ENCODE measurements around the gene POLR3K. TPM values are rescaled to one million over a fixed set of nuclear protein-coding genes. Genes with fewer than 3 reads are reported as not detected.

Gene POLR3K
- total RNA-seq, 1 experiment from 2014 or later = 53.6 TPM

DNA sequence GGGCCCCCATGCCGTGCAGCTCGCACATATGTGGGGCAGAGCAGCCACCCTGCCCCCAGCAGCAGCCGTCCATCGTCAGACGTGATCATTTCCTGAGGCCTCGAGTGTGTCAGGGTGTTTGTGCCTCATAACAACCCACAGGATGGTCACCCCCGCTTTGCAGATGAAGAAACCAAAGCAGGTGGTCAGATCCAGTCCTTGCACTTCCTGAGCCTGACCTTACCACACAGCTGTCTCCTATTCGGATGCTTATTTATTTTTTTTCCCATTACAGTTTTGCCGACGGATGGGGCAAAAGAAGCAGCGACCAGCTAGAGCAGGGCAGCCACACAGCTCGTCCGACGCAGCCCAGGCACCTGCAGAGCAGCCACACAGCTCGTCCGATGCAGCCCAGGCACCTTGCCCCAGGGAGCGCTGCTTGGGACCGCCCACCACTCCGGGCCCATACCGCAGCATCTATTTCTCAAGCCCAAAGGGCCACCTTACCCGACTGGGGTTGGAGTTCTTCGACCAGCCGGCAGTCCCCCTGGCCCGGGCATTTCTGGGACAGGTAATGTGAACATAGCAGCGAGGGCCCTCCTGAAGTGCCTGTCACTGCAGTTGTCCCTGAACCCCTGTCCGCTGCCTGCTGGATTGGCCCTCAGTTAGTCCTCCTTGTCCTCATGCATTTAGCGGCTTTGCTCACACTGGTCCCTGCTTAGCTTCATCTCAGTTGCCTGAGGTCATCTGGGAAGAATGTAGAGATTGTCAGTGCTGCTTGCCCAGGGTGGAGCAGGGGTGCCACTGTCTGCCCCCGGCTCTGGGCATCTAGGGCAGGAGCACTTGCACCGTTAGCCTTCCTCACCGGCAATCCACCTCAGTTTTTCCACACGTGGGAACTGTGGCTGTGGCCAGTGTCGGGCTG lies 26.0 kb upstream of the POLR3K start:
- no peaks in the 10 kb centered on the region for H3K79me2 ChIP-seq (ENCODE audit: insufficient read depth, low read length)
- H3K27ac ChIP-seq (ENCODE audit: insufficient read length, low read depth, low read length) = no peak overlapping the region
- H3K4me3 Mint-ChIP-seq = peak overlapping the region; percentile 78 to 89
- no peak overlapping the region for H2BK12ac ChIP-seq (ENCODE audit: insufficient read length, low read depth, low read length)
- peaks cover 4 to 23% (median 19%) of the 10 kb centered on the region in 3 experiments for H3K36me3 Mint-ChIP-seq (ENCODE audit: insufficient read depth in 1 of 3, low read depth in 3 of 3)
- no peak overlapping the region for H2BK20ac ChIP-seq (ENCODE audit: low read depth, low read length, poor library complexity, severe bottlenecking)
- H3K23ac ChIP-seq (ENCODE audit: insufficient read length, low read depth, low read length) = no peak overlapping the region
- no peaks in the 10 kb centered on the region for H3K27me3 ChIP-seq (ENCODE audit: insufficient read depth, low read length)
- H3K14ac ChIP-seq (ENCODE audit: insufficient read depth, low read length) = no peak overlapping the region
- H2BK15ac ChIP-seq (ENCODE audit: low read depth, low read length) = no peak overlapping the region
- peaks cover 8% of the 10 kb centered on the region for H3K23me2 ChIP-seq (ENCODE audit: insufficient read length, low read depth, low read length, poor library complexity, severe bottlenecking)
- H3K9me3 Mint-ChIP-seq = no peaks in the 10 kb centered on the region
- peaks cover 6% of the 10 kb centered on the region for H4K20me1 ChIP-seq (ENCODE audit: control insufficient read depth, insufficient read depth, insufficient read length)
- no peaks in the 10 kb centered on the region for H3K79me1 ChIP-seq (ENCODE audit: insufficient read depth, low read depth, low read length, poor library complexity, severe bottlenecking)
- H3K9ac ChIP-seq (ENCODE audit: extremely low read depth, insufficient read length, low read length) = no peak overlapping the region
- WGBS (ENCODE audit: extremely low coverage, insufficient read length, low lambda C conversion rate) = no CpG with 5 or more reads among the region's 32 CpGs
- H4K8ac ChIP-seq (replicated peaks; ENCODE audit: insufficient read length, low read depth, low read length) = no peak overlapping the region
- no peak overlapping the region for H2AK5ac ChIP-seq (ENCODE audit: insufficient read length, low read length)
- H3K4me1 ChIP-seq (ENCODE audit: insufficient read depth, low read length) = peaks cover 3% of the 10 kb centered on the region; the same call in 1 of the 2 replicates
- no peak for TF ChIP-seq CTCF (conservative IDR thresholded peaks at IDR 0.05)
- H2BK120ac ChIP-seq (ENCODE audit: low read depth, low read length, poor library complexity, severe bottlenecking) = no peak overlapping the region
- H2AFZ ChIP-seq (ENCODE audit: low read length) = no peak overlapping the region
- no peak overlapping the region for H4K91ac ChIP-seq (ENCODE audit: insufficient read length, low read depth, low read length)
- no peak overlapping the region for H3T11ph ChIP-seq (ENCODE audit: low read length)
- no peak overlapping the region for H4K5ac ChIP-seq (ENCODE audit: insufficient read length, low read depth, low read length)
- H3K4me2 ChIP-seq (ENCODE audit: insufficient read depth, insufficient read length, low read length) = peak overlapping the region; percentile 71
- no peak overlapping the region for H3K18ac ChIP-seq (ENCODE audit: insufficient read length, low read depth, low read length)
- H2BK5ac ChIP-seq (ENCODE audit: insufficient read length, low read length) = no peak overlapping the region
- peaks cover 28 to 42% of the 10 kb centered on the region in 2 experiments for H3K4me1 Mint-ChIP-seq
- no peak overlapping the region for H3K56ac ChIP-seq (ENCODE audit: insufficient read length, low read depth, low read length)
- H3K27ac Mint-ChIP-seq = no peak overlapping the region
- H3K9me3 ChIP-seq (ENCODE audit: control insufficient read depth, low read depth, low read length) = no peaks in the 10 kb centered on the region
- H3K27me3 Mint-ChIP-seq (ENCODE audit: low read depth) = no peaks in the 10 kb centered on the region; the same call in 1 of the 2 replicates
- H3K4ac ChIP-seq (ENCODE audit: low read depth, low read length) = no peak overlapping the region
- DNase-seq = no peak

Data from H9 (cell line).